ENCODE data around the gene SAAL1.
A peak's percentile ranks its signal among the peaks of the same experiment; 100 is the strongest.

The SAAL1 gene

DNA sequence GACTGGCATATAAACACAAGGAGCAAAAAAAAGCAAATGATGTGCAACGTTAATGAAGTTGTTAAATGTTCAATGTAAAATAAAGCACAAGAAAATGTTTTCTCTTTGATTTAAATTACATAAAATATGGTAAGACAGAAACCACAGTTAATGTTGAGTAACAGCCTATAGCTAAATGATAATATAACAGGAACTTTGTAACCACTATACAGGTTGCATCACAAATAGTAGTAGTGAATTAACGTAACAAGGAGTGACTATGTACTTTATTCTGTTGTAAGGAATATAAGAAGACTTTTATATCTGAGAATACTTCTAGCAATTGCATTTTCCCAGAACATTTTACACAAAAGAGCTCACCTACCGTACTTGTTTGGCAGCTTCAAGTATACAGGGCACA, 16.9 kb downstream of the SAAL1 start:
- no peak for DNase-seq (ENCODE audit: extremely low spot score, insufficient read length, low read depth)
- FAIRE-seq: no peak

DNA sequence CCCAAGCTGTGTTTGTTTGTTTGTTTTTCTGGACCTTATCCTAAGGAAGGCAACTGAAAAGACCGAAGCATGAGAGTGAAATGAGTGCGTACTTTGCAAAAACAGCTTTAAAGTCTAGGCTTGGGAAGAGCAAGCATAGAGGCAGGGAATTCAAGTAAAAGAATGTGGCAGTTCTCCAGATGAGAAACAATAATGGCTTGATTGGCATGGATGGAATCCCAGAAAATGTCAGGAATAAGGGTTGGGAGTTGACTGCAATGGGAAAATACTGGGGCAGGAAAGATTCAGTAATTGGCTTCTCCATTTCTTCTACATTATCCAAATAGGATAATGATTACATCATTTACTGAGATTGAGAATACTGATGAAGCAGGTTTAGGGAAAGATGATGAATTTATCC, 17.5 kb downstream of the SAAL1 start:
- FAIRE-seq (no peak), DNase-seq (ENCODE audit: extremely low spot score, insufficient read length, low read depth) (no peak)

GRCh38 chr11:18081551-18081950, 24.3 kb downstream of the SAAL1 start:
- FAIRE-seq (no peak), DNase-seq (ENCODE audit: extremely low spot score, insufficient read length, low read depth) (no peak)

GRCh38 chr11:18080451-18080850, 25.4 kb downstream of the SAAL1 start:
- DNase-seq (ENCODE audit: extremely low spot score, insufficient read length, low read depth): no peak
- FAIRE-seq: no peak

GRCh38 chr11:18078909-18079308, 27.0 kb downstream of the SAAL1 start:
- FAIRE-seq (no peak), DNase-seq (ENCODE audit: extremely low spot score, insufficient read length, low read depth) (no peak)

GRCh38 chr11:18075444-18075843, 30.4 kb downstream of the SAAL1 start:
- DNase-seq (ENCODE audit: extremely low spot score, insufficient read length, low read depth) (no peak), FAIRE-seq (no peak)

GRCh38 chr11:18071098-18071705, 34.7 kb downstream of the SAAL1 start:
- no peak for FAIRE-seq
- no peak for DNase-seq (ENCODE audit: extremely low spot score, insufficient read length, low read depth)

DNA sequence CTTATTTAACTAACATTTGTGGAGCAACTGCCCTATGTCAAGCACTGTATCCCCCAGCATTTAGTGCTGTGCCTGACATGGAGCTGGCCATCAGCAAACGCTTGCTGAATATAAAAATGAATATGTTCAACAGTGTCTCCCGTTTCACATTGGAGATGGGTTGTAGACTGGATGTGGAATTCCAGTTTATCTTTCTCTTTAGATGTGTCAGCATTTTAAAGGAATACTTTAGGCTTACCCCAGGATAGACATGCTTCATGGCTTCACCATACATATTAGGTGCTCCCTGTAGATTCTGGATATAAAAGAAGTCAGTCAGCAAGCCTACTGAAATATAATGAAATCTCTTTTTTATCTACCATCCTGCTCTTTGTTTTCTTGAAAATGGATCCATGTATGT, 38.5 kb downstream of the SAAL1 start:
- DNase-seq (ENCODE audit: extremely low spot score, insufficient read length, low read depth): no peak

DNA sequence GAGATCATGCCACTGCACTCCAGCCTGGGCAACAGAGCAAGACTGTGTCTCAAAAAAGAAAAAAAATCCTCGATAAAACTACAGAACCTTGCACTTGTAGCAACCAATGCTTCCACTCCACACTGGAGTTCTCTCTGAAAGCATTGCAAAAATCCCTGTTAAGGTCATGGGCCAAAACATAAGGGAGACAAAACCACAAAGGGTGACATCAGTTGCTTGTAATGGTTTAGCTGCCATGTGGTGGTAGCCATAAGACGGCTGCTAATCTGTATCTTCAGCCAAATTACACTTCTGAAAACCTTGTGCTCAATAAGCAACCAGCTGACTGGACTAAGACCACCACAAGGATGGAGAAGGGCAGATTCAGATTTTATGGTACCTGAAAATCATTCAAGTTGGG, 39.3 kb downstream of the SAAL1 start:
- no peak for DNase-seq (ENCODE audit: extremely low spot score, insufficient read length, low read depth)
- FAIRE-seq: no peak

More for the DNA sequence above, 38.5 kb downstream of the SAAL1 start:
- no peak for FAIRE-seq

DNA sequence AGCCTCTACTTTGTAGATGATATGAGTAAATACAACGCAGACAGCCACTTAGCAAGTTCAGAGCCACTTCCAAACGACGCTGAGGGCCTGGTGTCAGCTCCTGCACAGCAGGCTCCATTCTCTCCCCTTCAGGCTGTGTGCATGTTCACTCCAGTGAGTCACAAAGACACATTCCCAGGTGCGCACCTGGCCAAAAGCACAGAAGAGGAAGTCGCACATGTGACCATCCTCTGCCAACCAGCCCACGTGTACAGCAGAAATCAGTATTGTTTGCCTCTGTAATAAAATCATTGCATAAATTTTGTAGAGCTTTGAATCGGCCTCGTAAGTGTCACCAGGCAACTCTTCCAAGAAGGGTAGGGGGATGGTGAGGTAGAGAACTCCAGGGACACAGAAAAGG, 40.3 kb downstream of the SAAL1 start:
- DNase-seq (ENCODE audit: extremely low spot score, insufficient read length, low read depth) (no peak), FAIRE-seq (no peak)

GRCh38 chr11:18064450-18065054, 41.3 kb downstream of the SAAL1 start:
- no peak for FAIRE-seq
- no peak for DNase-seq (ENCODE audit: extremely low spot score, insufficient read length, low read depth)

- no peak for DNase-seq (ENCODE audit: extremely low spot score, insufficient read length, low read depth)
- no peak for FAIRE-seq
These were observed 41.9 kb downstream of the SAAL1 start for GRCh38 chr11:18063862-18064434.

DNA sequence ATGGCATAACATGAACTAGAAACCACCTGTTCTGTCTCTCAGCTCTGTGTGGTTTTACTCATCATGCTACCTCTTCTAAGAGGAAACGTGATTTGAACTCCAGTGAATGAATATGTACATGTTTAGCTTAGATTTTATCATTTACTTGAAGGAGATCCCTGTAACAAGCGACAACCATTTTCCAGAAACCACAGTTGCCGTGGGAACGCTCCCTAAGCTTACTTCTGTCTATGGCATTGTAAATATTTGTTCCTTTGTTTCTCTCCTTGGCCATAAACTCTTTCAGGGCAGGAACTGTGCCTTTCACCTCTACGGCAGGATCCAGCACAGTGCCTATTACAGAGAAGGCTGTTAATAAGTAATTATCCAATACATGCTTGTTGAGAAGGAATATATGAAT, 42.8 kb downstream of the SAAL1 start:
- FAIRE-seq: no peak
- no peak for DNase-seq (ENCODE audit: extremely low spot score, insufficient read length, low read depth)

DNA sequence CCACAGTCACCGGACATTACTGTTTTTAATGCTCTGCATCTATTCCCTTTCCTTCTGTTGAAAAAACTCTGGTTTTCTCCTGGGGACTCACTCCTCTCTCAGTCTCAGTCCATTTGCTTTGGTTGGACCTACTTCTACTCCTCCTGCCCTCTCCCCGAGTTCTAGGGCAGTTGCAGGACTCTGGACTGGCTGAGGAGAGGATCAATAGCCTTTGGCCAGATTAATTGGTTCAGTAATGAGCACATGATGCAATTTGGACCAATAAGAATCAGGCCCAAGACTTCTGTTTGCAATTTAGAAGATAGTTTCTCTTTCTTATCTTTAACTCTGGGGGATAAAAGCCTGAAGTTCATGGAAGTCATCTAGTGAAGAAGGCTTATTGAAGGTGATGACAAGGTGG, 44.5 kb downstream of the SAAL1 start:
- DNase-seq (ENCODE audit: extremely low spot score, insufficient read length, low read depth) (no peak), FAIRE-seq (no peak)

DNA sequence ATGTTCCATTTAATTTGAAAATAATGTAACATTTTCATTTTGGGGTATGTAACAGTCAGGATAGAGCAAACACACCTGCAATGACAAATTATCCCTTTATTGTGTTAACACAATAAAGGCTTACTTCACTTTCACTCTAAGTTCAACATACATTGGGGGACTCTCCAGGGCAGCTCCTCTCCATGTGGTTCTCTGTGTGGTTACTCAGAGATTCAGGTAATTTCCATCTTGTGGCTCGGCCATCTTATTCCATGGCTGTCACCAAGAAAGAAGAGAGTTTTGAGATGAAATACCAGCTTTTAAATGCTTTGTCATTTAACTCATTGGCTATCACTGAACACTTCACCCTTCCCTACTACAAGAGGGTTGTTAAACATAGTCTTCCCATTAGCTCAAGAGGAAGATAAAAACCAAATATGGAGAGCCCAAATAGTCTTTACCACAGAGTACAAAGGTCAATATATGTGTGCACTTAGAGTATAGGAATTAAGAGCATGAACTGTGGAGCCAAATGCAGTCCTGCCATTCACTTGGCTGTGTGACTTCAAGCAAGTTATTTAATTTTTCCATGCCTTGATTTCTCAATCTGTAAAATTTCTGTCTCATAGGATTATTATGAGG, 49.2 kb downstream of the SAAL1 start:
- FAIRE-seq (no peak), DNase-seq (ENCODE audit: extremely low spot score, insufficient read length, low read depth) (no peak)

DNA sequence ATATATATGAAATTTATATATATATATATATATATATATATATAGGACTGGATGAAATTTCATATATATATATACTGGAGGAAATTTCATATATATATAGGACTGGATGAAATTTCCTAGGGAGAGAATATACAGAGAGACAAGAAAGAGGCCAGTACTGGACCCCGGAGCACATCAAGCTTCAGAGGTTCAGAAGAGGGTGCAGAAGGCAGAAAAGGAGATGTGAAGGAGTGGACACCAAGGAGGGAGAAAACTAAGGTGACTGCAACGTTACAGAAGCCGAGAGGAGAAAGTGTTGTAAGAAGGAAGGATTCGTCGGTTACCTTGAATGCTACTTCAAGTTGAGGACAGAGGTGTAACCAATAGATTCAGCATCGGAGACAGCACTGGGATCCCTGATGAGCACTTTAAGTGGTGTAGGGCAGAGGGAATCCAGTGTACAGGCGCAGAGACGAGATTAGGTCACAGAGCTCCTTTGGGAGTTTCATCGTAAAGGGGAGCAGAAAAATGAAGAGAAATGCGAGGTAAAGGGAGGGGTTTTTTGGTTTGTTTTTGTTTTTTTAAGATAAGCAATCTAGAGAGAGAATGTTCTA, 51.3 kb downstream of the SAAL1 start:
- DNase-seq (ENCODE audit: extremely low spot score, insufficient read length, low read depth) (no peak), FAIRE-seq (no peak)

DNA sequence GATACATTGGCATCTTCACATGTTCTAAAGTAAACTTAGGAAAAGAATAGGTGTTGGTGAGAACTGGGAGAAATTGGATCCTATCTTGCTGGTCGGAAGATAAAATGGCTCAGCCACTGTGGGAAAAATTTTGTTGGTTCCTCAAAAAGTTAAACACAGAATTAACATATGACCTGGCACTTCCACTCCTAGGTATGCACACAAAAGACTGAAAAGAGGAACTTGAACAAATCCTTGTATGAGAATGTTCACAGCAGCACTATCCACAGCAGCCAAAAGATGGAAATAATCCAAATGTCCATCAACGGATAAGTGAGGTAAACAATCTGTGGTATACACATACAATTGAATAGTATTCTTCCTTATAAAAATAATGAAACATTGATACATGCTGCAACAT, 55.0 kb downstream of the SAAL1 start:
- peak; percentile 38 for FAIRE-seq
- no peak for DNase-seq (ENCODE audit: extremely low spot score, insufficient read length, low read depth)

DNA sequence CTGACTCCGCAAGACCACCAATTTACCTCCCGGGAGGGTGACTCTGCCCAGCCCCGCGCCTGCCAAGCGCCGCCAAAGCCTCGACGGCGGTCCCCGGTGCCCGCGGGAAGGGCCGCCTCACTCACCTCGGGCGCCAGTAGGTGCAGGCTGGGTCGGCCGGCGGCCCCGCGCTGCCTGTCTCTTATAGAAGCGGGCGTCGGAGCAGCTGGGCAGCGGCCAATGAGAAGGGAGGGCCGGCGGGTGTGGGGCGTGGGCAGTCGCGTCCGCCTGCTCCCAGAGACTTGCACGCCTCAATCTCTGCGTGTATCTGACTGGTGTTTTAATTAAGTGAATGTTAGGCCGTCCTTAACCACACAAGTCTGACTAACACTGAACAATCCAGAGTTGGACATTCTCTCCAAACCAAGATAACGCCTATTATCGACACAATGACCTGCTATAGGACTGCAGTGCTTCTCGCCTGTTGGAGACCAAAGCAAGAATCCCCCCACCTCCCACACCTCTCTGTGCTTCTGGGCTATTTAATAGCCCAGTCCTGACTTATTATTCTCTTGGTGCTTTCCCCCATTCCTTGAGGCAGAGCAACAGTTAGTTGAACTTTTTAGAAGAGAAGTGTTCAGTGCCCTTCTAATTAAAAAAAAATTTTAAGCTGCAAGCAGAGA, 59.6 kb downstream of the SAAL1 start, which contains the start of gene TPH1:
TPH1 (minus strand) TSS at position 154 of the 662 bp plus-strand sequence. CDS start 5,507 bp downstream, outside the sequence.
- FAIRE-seq: no peak
- no peak for DNase-seq (ENCODE audit: extremely low spot score, insufficient read length, low read depth)

DNA sequence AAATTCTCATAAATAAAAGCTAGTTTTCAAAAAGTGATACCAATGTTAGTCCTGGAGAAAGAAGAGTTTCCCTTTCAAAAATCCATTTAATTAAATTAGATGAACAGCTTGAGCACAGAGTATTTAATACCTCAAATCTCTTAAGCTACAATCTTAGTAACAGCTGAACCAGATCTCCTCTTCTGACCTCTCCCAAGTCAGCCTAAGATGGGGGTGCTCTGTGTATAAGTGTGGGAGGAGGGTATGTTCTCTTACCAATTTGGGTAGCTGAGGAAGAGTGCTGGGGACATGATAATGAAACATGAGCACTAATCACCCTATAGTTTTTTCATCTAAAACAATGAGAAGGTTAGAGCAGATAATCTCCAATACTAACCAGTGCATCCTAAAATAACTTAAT, 69.4 kb downstream of the SAAL1 start:
- FAIRE-seq (no peak), DNase-seq (ENCODE audit: extremely low spot score, insufficient read length, low read depth) (no peak)
